Measurements from ENCODE around the gene LYST.
A peak's percentile ranks its signal among the peaks of the same experiment; 100 is the strongest.
"Not testable (repeated sequence)": the region's sequence is repeated elsewhere in the genome, so short reads cannot be mapped to it uniquely, and the experiment has no call there.

Gene LYST

DNA sequence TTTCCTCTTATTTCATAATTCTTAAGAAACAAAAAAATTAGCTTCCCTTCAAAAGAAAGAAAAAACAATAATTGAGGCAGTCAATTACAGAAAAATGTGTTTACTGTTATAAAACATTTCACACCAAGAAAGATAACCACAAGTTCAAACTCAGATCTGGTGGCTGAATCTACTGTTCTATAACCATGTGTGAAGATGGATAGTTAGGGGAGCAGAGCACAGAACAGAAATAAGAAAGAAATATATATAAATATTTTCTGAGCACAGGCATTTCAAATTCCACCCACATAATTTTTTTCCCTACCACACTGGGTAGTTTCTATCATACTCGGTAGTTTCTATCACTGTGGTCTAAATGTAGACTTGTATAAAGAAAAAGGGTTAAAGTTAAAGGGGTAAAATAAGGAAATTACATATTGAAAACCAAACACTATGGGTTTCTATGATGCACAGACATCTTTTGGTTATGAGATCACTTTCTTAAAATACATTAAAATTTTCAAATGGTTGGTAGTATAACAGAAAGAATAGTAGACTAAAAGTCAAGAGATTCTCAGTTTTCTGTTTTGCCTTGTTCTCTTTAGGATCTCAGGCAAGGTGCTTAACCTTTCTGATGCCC, 10.8 kb downstream of the LYST start:
- DNase-seq = no peak

DNA sequence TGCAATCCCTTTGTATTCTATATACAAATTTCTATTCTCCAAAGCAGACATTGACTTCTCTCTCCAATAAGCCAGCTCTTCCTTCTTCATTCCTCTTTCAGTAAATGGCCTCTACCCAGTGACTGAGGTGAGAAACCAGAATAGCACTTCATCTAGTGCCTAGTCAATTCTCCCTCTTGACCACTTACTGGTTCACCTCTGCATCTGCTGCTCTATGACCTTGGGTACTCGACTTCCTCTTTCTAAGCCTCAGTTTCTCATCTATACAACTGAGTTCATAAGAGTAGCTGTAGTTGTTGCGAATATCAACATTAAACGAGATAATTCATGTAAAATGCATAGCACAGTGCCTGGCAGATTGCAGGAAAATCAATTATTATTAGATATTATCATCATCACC, 12.4 kb downstream of the LYST start:
- no peak for DNase-seq

DNA sequence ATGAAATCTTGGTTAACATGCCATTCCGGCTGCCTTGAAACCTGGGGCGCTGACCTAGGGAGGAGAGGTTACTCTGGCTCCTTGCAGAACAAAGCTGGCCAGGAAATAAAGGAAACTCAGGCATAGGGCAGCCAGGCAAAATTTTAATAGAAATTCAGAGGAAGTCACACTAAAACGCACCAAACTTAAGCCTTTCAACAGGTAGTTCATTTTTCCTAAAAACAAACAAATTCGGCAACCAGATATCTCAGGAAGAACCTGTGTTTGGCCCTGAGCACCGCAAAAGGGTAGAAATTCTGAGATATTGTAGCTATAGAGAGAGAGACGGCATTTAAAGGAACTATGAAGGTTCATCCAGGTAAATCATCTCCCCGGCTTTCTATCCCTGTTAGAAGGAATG, 13.1 kb downstream of the LYST start:
- DNase-seq = no peak

DNA sequence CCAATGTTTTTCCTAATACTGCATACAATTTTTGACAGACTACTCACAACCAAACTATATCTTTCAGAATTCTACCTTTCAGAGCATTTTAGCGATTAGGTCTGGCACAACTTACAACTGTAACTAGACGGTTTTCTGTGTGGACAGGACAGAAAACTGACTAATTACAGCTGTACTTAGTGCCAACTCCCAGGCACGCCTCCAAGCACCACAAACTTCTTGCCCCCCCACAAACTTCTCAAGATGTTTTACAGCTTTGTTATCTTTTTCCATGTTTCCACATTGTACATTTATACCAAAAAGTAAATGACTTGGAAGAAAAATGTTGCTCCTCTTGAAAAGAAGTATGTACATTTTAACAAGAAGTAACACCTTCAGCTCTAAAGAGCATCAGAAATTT, 13.8 kb downstream of the LYST start:
- DNase-seq = no peak

DNA sequence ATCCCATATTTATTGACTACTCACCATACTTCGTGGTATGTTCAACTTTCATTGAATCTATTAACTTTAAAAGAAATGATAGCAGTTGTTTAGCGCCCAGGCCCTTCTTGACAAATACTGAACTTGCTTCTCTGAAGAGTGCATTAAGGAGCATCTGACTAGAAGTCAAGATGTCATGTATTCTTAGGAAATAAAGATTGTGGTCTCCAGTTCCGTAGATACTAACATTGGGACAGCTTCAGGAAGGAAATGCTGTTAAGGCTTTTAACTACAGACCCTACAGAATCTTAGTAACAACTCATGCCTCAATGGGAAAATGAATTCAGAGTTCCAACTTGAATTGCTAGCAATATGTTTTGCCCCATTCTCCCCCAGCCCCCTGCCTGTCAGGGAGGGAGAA, 14.8 kb downstream of the LYST start:
- no peak for DNase-seq

DNA sequence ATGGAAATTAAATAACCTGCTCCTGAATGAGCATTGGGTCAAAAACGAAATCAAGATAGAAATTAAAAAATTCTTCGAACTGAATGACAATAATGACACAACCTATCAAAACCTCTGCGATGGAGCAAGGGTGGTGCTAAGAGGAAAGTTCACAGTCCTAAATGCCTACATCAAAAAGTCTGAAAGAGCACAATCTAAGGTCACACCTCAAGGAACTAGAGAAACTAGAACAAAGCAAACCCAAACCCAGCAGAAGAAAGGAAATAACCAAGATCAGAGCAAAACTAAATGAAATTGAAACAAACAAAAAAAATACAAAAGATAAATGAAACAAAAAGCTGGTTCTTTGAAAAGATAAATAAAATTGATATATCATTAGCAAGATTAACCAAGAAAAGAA, 18.5 kb downstream of the LYST start:
- not testable (repeated sequence) for DNase-seq

DNA sequence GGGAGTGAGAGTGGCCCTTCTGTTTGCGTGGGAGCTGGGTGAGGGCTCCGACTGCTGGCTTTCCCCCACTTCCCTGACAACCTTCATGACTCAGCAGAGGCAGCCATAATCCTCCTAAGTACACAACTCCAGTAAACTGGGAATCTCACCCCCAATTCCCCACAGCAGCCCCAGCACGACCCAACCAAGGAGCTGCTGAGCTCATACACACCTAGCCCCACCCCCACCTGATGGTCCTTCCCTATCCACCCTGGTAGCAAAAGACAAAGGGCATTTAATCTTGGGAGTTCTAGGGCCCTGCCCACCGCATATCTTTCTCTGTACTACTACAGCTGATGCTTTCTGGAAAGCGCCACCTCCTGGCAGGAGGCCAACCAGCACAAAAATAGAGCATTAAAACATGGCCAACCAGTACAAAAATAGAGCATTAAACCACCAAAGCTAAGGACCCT, 21.0 kb downstream of the LYST start:
- not testable (repeated sequence) for DNase-seq

DNA sequence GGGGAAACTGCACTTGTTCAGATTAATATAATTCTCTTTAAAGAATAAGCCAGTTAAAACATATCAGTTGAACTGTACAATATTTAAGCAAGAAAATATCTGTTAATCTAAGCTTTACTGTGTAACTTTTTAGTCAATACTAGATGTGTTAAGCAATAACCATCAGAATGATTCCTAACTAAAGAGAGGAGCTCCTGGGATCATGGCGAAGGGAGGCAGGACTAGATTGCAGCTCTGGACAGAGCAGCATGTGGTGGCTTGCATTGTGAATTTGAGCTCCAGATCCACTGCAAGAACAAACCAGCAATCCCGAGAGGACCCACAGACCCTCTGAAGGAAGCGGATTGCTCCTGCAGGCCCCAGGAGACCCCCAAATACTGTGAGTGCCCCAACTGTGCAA, 21.9 kb downstream of the LYST start:
- no peak for DNase-seq

DNA sequence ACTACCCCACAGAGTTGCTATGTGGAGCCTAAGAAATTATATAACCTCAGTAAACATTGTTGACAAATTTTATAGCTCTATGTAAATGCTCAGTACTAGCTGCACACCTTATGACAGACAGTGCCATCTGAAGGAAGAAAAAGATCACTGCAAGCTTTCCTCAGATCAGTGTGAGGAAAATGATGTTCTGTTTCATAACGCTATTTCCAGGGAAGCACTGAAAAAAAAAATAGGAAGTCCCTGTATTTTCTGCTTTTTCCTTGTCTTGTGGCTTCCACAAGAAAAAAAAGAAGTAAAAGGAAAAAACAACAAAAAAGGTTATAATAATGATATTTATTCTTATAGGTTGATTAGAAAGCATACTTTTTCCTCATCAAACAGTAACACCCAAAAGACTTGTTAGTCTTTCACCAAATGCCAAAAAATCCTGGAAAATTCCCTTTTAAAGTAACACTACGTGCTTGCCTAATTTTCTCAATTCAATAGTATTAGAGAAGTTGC, 23.2 kb downstream of the LYST start:
- DNase-seq = peak; percentile 71 to 74

DNA sequence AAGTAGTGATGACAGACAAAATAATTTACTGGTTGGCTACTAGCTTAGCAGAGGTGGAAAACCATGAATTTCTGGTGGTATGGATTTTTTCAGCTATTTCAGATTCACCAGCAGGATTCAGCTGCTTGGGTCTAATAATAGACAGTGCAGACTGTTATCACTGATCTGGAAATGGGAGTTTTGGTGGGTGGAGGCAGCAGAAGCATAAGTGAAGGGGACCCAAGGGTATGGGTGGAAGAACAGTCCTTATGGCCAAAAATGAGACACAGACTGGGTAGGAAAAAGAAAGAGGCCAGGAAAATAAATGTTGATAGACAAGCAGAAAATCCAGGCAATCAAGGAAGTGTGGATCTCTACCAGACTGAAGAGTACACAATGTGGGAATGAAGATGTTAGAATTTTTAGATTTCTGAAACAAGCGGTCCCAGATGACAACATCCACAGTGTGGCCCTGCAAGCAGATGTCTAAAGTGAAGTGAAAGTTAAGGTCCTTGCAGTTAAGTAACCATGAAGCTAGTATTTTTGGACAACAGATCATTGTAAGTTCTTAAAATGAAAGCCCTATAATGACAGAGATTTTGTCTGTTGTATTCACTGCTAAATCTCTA, 24.7 kb downstream of the LYST start:
- no peak for DNase-seq

DNA sequence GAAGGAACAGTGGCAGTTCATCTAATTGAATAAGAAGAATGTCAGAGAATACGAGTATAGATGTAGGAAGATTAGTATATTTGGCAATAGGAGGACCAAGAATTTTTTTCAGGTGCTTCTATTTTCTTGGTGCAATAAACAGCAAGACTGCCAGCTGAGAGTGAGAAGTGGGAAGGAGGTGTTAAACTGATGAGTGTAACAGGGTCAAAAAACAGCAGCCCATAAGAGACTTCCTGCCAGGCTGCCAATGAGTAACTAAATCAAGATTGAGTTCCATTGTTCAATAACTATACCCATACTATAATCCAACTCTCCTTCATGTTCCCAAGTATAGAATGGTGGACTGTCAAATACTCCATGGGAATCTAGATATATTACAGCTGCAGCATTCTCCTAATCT, 28.7 kb downstream of the LYST start:
- no peak for DNase-seq

DNA sequence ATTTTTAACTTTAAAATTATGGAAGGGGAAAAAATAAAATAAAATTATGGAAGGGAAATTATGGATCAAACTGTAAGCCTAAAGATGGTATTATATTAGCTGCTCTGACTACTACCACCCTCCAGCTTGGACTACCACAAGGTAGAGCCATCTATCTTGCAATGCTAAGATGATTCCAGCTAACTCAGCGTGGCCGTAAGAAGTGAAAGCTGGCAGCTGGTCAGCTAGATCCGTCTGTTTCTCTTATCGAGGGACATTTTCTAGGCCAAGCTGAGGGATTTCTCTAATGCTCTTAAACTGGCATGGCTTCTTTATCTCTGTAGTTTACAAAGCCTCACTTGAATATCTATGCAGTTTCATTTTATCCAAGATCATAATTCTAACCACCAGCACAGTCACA, 31.5 kb downstream of the LYST start:
- peak in 1 of 2 experiments; percentile 14 for DNase-seq

DNA sequence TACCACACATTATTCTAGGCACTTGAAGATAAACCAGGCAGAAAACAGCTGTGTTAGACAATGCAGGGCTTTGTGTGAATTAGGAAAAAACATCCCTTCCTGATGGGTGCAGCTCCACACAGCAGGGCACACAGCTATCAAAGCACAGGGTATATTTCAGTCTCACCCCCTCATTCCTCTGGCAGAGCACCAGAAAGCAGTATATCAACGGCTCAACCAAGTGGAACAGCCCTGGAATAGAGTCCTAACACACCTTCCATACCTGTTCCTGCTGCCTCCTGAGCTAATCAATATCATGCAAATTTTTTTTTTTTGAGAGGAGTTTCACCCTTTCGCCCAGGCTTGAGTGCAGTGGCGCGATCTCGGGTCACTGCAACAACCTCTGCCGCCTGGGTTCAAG, 32.1 kb downstream of the LYST start:
- DNase-seq = peak; percentile 31 to 76

DNA sequence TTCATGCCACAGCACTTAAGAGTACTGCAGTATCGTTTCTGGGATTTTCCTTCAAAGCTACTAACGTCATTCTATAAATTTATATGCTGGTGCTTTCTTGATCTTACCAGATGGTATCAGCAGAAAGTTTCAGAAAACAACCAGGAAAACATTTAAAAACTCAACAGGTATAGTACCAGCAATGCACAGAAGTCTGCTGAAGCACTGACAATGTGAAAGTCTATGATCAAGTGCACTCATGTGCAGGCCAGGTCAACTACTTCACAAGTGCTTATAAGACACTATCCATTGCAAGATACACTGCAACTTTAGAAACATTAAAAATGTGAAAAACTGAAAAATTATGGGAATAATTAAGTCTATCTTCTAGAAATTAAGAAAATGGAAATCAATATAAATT, 34.7 kb downstream of the LYST start:
- DNase-seq = no peak

DNA sequence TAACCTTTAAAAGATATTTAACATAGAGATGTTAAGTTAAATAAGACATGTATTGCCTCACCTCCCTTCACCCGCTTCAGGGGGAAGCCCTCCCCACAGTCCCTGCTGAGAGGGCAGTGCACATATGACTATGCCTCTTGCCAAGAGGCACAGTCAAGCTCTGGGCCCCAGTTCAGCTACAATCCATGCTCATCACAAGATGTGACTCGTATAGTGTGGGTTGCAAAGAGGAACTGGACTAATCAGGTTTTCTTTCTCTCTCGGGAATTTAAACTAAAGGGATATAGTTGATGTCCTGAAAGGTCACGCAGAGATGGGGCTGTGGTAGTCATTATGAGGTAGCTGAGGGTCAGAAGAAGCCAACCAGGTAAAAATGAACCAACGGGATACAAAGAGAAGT, 35.6 kb downstream of the LYST start:
- DNase-seq = no peak

DNA sequence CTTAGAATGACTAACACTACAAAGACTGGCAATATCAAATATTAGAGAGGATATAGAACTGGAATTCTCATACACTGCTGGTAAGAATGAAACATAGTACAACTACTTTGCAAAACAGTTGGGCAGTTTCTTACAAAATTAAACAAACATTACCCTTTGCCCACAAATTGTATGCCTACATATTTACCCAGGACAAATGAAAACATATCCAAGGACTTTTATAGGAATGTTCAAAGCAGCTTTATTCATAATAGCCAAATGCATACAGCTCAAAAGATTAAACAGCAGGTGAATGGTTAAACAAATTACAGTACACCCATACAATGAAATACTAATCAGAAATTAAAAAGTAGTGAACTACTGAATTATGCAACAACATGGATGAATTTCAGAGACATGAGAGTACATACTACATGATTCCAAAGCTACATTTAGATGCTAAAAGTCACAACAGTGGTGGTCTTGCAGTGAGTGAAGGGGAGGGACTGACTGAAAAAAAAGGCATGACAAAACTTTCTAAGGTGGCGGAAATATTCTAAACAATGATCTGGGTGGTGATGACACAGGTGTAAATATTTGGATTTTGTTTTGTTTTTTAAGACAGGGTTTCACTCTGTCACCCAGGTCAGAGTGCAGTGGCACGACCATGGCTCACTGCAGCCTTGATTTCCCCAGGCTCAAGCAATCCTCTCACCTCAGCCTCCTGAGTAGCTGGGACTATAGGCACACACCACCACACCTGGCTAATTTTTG, 40.4 kb downstream of the LYST start:
- DNase-seq = no peak

DNA sequence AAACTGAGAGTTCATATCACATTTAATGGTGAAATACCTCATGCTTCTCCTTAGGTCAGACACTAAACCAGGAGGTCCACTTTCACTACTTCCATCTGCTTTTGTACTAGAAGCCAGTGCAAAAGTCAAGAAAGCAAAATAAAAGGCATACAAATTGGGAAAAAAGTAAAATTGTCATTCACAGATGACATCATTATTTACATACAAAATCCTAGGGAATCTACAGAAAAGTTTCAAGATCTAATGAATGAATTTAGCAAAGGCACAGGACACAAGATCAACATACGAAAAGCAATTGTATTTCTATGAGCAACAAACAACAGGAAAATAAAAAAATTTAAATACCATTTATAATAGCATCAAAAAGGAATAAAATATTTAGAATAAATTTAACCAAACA, 41.5 kb downstream of the LYST start:
- DNase-seq = no peak

DNA sequence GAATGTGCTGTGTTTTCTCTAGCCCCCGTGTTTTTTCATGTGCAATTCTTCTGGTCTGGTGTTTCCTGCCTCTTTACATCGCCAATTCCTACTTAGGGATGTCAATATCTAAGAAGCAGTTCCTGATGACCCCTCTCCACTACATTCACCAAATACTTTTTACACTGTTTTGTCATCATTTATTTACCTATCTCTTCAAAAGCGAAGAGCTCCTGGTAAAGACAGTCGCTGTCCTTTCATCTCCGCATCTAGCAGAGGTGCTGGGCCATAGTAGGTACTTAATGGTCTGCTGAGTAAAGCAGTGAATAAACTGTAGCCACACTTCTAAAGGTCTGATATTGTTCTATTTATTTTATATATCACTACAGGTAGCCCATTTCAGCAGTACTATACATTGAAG, 43.0 kb downstream of the LYST start:
- DNase-seq = no peak

DNA sequence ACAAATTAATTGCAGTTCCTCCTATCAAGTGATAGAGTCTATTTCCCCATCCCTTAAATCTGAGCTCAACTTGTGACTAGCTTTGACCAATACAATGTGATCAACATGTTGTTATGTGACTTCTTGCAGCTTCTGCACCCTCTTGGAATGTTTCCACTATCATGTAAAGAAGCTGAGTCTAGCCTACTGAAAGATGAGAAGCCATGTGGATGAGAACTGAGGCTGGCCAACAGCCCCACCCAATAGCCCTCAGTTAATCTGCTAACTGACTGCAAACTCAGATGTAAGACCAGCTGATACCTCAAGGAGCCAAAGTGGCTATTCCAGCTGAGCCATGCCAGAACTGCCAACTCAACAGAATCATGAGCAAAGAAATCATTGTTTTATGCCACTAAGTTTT, 44.0 kb downstream of the LYST start:
- DNase-seq = no peak

DNA sequence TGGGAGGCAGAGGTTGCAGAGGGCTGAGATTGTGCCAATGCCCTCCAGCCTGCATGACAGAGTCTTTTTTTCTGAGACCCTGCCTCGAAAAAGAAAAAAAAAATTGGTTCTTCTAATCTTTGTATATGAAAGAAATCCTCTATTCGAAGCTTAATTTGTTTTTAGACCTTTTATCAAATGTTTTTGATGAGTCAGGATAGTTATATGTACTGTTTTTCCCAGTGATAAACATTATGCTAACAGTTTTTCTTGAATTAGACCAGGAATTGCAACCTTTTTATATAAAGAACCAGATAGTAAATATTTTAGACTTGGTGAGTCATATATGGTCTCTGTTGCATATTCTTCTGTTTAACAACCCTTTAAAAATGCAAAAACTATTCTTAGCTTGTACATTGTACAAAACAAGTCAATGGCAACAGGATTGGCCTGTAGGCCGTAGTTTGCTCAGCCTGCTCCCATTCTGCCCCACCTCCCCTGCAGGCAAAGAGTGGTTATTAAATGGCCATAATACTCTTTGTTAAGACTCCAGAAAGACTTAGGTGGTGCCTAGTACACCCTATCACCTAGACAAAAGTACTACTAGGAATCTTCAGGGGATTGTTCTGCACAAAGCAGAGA, 45.2 kb downstream of the LYST start:
- DNase-seq = no peak

DNA sequence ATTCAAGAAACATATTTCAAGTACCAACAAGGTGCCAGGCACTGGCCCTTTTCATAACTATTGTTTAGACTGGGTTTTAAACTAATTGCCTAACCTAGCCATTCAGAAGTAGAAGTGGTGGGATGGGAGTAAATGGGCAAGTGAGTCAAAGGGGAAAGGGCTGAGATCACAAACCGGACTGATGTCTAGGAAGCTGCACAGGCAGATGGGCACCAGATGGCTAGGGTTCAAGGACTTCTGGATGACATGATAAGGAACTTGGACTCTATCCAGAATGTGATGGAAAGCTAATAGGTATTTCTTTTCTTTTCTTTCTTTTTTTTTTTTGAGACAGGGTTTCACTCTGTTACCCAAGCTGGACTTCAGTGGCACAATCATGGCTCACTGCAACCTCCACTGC, 46.6 kb downstream of the LYST start:
- DNase-seq = no peak

DNA sequence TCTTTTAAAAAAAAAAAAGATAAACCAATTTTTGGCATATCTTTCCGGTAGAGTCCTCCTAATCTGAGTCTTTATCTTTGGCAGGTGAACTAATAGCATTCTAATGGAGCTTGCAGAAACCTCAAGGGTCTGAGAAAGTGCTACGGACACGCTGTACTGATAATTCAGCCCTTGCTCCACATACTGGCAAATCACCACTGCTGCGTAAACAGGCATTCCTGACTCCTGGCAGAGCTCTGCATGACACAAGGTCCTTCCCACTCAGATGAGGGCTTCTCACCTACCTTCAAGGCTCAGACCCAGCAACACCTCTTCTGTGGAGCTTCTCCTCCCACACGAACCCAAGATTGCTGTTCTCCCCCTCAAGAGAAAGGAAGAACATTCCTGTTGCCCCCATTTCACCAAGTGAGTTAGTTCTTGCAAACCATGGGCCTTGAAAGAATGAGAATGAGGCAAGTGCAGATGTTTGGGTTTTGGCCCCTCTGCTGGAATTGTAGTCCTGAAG, 48.0 kb downstream of the LYST start:
- DNase-seq = no peak

DNA sequence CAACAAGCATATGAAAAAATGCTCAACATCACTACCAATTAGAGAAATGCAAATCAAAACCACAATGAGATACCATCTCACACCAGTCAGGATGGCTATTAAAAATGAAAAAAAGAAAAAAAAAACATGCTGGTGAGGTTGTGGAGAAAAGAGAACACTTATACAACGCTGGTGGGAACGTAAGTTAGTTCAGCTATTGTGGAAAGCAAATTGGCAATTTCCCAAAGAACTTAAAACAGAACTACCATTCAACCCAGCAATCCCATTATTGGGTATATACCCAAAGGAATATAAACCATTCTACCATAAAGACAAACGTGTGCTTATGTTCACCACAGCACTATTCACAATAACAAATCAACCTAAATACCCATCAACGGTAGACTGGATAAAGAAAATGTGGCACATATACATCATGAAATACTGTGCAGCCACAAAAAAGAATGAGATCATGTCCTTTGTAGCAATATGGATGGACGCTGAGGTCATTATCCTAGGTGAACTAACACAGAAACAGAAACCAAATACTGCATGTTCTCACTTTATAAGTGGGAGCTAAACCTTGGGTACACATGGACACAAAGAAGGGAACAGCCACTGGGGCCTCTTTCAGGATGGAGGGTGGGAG, 49.5 kb downstream of the LYST start:
- peak; percentile 1 to 2 for DNase-seq
